ENCODE measurements around the gene SNURF. TPM values are rescaled to one million over a fixed set of nuclear protein-coding genes. Genes with fewer than 3 reads are reported as not detected.
"Not testable (repeated sequence)": the region's sequence is repeated elsewhere in the genome, so short reads cannot be mapped to it uniquely, and the experiment has no call there.

Gene SNURF
- 43.8 TPM for polyA plus RNA-seq (2013, experiment 1 of 2)
- 44.0 TPM for polyA plus RNA-seq (2013, experiment 2 of 2)

GRCh38 chr15:24954783-24955530, at the start of gene SNURF, which contains the start of gene SNRPN:
TSS of gene SNURF (plus strand) at chr15:24954987. CDS start at chr15:24955049, 62 bp downstream.
TSS of gene SNRPN (plus strand) at chr15:24954987. CDS start at chr15:24974454, 19,467 bp downstream.
- Histone ChIP-seq H3K4me1 (ENCODE audit: control insufficient read depth, insufficient read depth, low read length, poor library complexity, severe bottlenecking) (no peaks in the 10 kb centered on the region), H3K27ac (ENCODE audit: low read depth, low read length, severe bottlenecking) (peak within 1 kb of the TSS; percentile 84), H3K36me3 (ENCODE audit: control insufficient read depth, insufficient read depth, low read length) (peaks cover 3% of the 10 kb centered on the region), H3K9me3 (ENCODE audit: control insufficient read depth, low read length) (no peaks in the 10 kb centered on the region), H3K4me3 (ENCODE audit: extremely low read depth, insufficient read depth, low read length, poor library complexity, severe bottlenecking) (peak within 1 kb of the TSS; percentile 69)
- 35 to 42% methylated on average over 28 to 31 of the region's 47 CpGs for WGBS, 2 experiments (ENCODE audit: insufficient coverage in 2 of 2)

- WGBS, 2 experiments (ENCODE audit: insufficient coverage in 2 of 2) = 84 to 86% methylated on average over 7 of the region's 8 CpGs
- H3K4me1 ChIP-seq (ENCODE audit: control insufficient read depth, insufficient read depth, low read length, poor library complexity, severe bottlenecking) = no peaks in the 10 kb centered on the region
- peaks cover 5% of the 10 kb centered on the region for H3K9me3 ChIP-seq (ENCODE audit: control insufficient read depth, low read length)
- peaks cover 34% of the 10 kb centered on the region for H3K36me3 ChIP-seq (ENCODE audit: control insufficient read depth, insufficient read depth, low read length)
- no peak overlapping the region for H3K27ac ChIP-seq (ENCODE audit: low read depth, low read length, severe bottlenecking)
- H3K4me3 ChIP-seq (ENCODE audit: extremely low read depth, insufficient read depth, low read length, poor library complexity, severe bottlenecking) = no peak overlapping the region
Observed at GRCh38 chr15:24916305-24917009, 38.3 kb upstream of the SNURF start.

GRCh38 chr15:24917431-24917830, 37.4 kb upstream of the SNURF start:
- Histone ChIP-seq H3K4me3 (ENCODE audit: extremely low read depth, insufficient read depth, low read length, poor library complexity, severe bottlenecking) (no peak overlapping the region), H3K36me3 (ENCODE audit: control insufficient read depth, insufficient read depth, low read length) (peaks cover 33% of the 10 kb centered on the region), H3K4me1 (ENCODE audit: control insufficient read depth, insufficient read depth, low read length, poor library complexity, severe bottlenecking) (no peaks in the 10 kb centered on the region), H3K9me3 (ENCODE audit: control insufficient read depth, low read length) (no peaks in the 10 kb centered on the region), H3K27ac (ENCODE audit: low read depth, low read length, severe bottlenecking) (no peak overlapping the region)
- 91 to 97% methylated on average over 9 of the region's 14 CpGs for WGBS, 2 experiments (ENCODE audit: insufficient coverage in 2 of 2)

- WGBS, 2 experiments (ENCODE audit: insufficient coverage in 2 of 2) = 79 to 100% methylated on average over 2 of the region's 2 CpGs
- no peak overlapping the region for H3K4me3 ChIP-seq (ENCODE audit: extremely low read depth, insufficient read depth, low read length, poor library complexity, severe bottlenecking)
- no peaks in the 10 kb centered on the region for H3K4me1 ChIP-seq (ENCODE audit: control insufficient read depth, insufficient read depth, low read length, poor library complexity, severe bottlenecking)
- peaks cover 32% of the 10 kb centered on the region for H3K36me3 ChIP-seq (ENCODE audit: control insufficient read depth, insufficient read depth, low read length)
- H3K9me3 ChIP-seq (ENCODE audit: control insufficient read depth, low read length) = no peaks in the 10 kb centered on the region
- no peak overlapping the region for H3K27ac ChIP-seq (ENCODE audit: low read depth, low read length, severe bottlenecking)
Observed at GRCh38 chr15:24919446-24919845, 35.3 kb upstream of the SNURF start.

- 80 to 96% methylated on average over 1 to 6 of the region's 6 CpGs for WGBS, 2 experiments (ENCODE audit: insufficient coverage in 2 of 2)
- H3K9me3 ChIP-seq (ENCODE audit: control insufficient read depth, low read length); H3K4me3 ChIP-seq (ENCODE audit: extremely low read depth, insufficient read depth, low read length, poor library complexity, severe bottlenecking); H3K4me1 ChIP-seq (ENCODE audit: control insufficient read depth, insufficient read depth, low read length, poor library complexity, severe bottlenecking); H3K27ac ChIP-seq (ENCODE audit: low read depth, low read length, severe bottlenecking): not testable (repeated sequence)
- peaks cover 32% of the 10 kb centered on the region for H3K36me3 ChIP-seq (ENCODE audit: control insufficient read depth, insufficient read depth, low read length)
Observed at GRCh38 chr15:24922781-24923180, 32.0 kb upstream of the SNURF start.

- no peak overlapping the region for H3K4me3 ChIP-seq (ENCODE audit: extremely low read depth, insufficient read depth, low read length, poor library complexity, severe bottlenecking)
- H3K36me3 ChIP-seq (ENCODE audit: control insufficient read depth, insufficient read depth, low read length) = peaks cover 34% of the 10 kb centered on the region
- no peaks in the 10 kb centered on the region for H3K4me1 ChIP-seq (ENCODE audit: control insufficient read depth, insufficient read depth, low read length, poor library complexity, severe bottlenecking)
- WGBS, 2 experiments (ENCODE audit: insufficient coverage in 2 of 2) = 83 to 85% methylated on average over 3 of the region's 3 CpGs
- H3K27ac ChIP-seq (ENCODE audit: low read depth, low read length, severe bottlenecking) = no peak overlapping the region
- peaks cover 4% of the 10 kb centered on the region for H3K9me3 ChIP-seq (ENCODE audit: control insufficient read depth, low read length)
Observed at GRCh38 chr15:24924153-24924552, 30.6 kb upstream of the SNURF start.

- Histone ChIP-seq H3K36me3 (ENCODE audit: control insufficient read depth, insufficient read depth, low read length) (peaks cover 34% of the 10 kb centered on the region), H3K9me3 (ENCODE audit: control insufficient read depth, low read length) (peaks cover 4% of the 10 kb centered on the region), H3K4me3 (ENCODE audit: extremely low read depth, insufficient read depth, low read length, poor library complexity, severe bottlenecking) (no peak overlapping the region), H3K4me1 (ENCODE audit: control insufficient read depth, insufficient read depth, low read length, poor library complexity, severe bottlenecking) (no peaks in the 10 kb centered on the region), H3K27ac (ENCODE audit: low read depth, low read length, severe bottlenecking) (no peak overlapping the region)
- 82 to 83% methylated on average over 1 to 2 of the region's 2 CpGs for WGBS, 2 experiments (ENCODE audit: insufficient coverage in 2 of 2)
Observed at GRCh38 chr15:24924621-24925020, 30.2 kb upstream of the SNURF start.

- not testable (repeated sequence) for H3K27ac ChIP-seq (ENCODE audit: low read depth, low read length, severe bottlenecking); H3K4me3 ChIP-seq (ENCODE audit: extremely low read depth, insufficient read depth, low read length, poor library complexity, severe bottlenecking); H3K9me3 ChIP-seq (ENCODE audit: control insufficient read depth, low read length); H3K4me1 ChIP-seq (ENCODE audit: control insufficient read depth, insufficient read depth, low read length, poor library complexity, severe bottlenecking)
- 80 to 81% methylated on average over 9 of the region's 10 CpGs for WGBS, 2 experiments (ENCODE audit: insufficient coverage in 2 of 2)
- H3K36me3 ChIP-seq (ENCODE audit: control insufficient read depth, insufficient read depth, low read length) = peaks cover 13% of the 10 kb centered on the region
Observed at GRCh38 chr15:24931874-24932732, 22.7 kb upstream of the SNURF start.

GRCh38 chr15:24933716-24934115, 21.1 kb upstream of the SNURF start:
- Histone ChIP-seq H3K4me3 (ENCODE audit: extremely low read depth, insufficient read depth, low read length, poor library complexity, severe bottlenecking) (no peak overlapping the region), H3K27ac (ENCODE audit: low read depth, low read length, severe bottlenecking) (no peak overlapping the region), H3K4me1 (ENCODE audit: control insufficient read depth, insufficient read depth, low read length, poor library complexity, severe bottlenecking) (no peaks in the 10 kb centered on the region), H3K9me3 (ENCODE audit: control insufficient read depth, low read length) (peaks cover 5% of the 10 kb centered on the region), H3K36me3 (ENCODE audit: control insufficient read depth, insufficient read depth, low read length) (peaks cover 11% of the 10 kb centered on the region)
- WGBS, 2 experiments (ENCODE audit: insufficient coverage in 2 of 2) = 87 to 93% methylated on average over 2 to 3 of the region's 7 CpGs

GRCh38 chr15:24938224-24938623, 16.6 kb upstream of the SNURF start:
- 54 to 80% methylated on average over 2 to 3 of the region's 3 CpGs for WGBS, 2 experiments (ENCODE audit: insufficient coverage in 2 of 2)
- not testable (repeated sequence) for H3K4me3 ChIP-seq (ENCODE audit: extremely low read depth, insufficient read depth, low read length, poor library complexity, severe bottlenecking)

More at GRCh38 chr15:24938224-24938623, 16.6 kb upstream of the SNURF start:
- peaks cover 11% of the 10 kb centered on the region for H3K36me3 ChIP-seq (ENCODE audit: control insufficient read depth, insufficient read depth, low read length)
- not testable (repeated sequence) for H3K27ac ChIP-seq (ENCODE audit: low read depth, low read length, severe bottlenecking); H3K9me3 ChIP-seq (ENCODE audit: control insufficient read depth, low read length); H3K4me1 ChIP-seq (ENCODE audit: control insufficient read depth, insufficient read depth, low read length, poor library complexity, severe bottlenecking)
